Fibroblast of mammary gland (primary cell): Measurements from ENCODE around the gene COX10.

Source experiments
- DNase-seq: peaks from one replicate; pipeline ENCODE4 v3.0.0-alpha.2; 2010; ENCODE audit warnings: low read depth
- H3K4me3 ChIP-seq: 2 replicates; pipeline ENCODE4 v1.5.1; 2011; ENCODE audit warnings: low read depth, mild to moderate bottlenecking, low read length, moderate library complexity; ENCODE audit not compliant: control insufficient read depth
- TF ChIP-seq, protein P1 (sequence below): conservative IDR thresholded peaks from 2 replicates; pipeline ENCODE4 v1.5.1; 2011; ENCODE audit warnings: low read depth, low read length, inconsistent platforms; ENCODE audit not compliant: control insufficient read depth, insufficient read depth

Gene COX10

DNA sequence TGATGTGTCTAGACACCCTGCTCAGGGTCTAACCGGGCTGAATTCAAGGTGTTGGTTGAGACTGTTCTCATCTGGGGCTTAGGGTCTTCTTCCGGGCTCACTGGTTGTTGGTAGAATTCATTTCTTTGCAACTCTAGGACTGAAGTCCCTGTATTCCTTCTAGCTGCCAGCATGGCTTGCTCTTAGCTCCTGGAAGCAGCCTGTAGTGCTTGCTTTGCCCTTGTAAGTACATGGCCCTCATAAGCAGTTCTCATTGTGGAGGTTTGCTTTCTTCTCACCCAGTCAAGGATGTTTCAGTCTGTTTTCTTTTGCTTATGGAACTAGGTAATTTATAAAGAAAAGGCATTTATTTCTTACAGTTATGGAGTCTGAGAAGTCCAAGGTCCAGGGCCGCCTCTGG is 26.3 kb downstream of the COX10 start:
- TF ChIP-seq, protein P1, sequence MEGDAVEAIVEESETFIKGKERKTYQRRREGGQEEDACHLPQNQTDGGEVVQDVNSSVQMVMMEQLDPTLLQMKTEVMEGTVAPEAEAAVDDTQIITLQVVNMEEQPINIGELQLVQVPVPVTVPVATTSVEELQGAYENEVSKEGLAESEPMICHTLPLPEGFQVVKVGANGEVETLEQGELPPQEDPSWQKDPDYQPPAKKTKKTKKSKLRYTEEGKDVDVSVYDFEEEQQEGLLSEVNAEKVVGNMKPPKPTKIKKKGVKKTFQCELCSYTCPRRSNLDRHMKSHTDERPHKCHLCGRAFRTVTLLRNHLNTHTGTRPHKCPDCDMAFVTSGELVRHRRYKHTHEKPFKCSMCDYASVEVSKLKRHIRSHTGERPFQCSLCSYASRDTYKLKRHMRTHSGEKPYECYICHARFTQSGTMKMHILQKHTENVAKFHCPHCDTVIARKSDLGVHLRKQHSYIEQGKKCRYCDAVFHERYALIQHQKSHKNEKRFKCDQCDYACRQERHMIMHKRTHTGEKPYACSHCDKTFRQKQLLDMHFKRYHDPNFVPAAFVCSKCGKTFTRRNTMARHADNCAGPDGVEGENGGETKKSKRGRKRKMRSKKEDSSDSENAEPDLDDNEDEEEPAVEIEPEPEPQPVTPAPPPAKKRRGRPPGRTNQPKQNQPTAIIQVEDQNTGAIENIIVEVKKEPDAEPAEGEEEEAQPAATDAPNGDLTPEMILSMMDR, result no peak
- H3K4me3 ChIP-seq, result no peak overlapping the region
- no peak for DNase-seq

DNA sequence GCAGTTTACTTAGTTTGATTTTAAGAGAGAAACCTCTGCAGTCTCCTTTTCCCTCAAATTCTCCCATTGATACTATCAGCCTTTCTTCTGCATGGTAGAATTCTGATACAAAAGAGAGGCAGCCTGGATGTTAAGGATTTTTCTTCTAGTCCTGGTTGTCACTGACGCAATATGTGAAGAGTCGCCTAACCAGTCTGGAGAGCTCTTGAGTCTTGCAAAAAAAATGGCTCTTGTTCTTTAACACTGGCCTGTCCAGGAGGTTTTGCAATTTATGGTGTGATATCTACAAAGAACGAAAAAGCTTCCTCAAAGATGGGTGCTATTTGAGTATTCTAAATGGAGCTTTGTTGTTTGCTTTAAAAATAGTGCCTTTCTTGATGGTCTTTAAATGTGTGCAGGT is 28.9 kb downstream of the COX10 start:
- DNase-seq, result no peak
- TF ChIP-seq, protein P1, result no peak
- no peak overlapping the region for H3K4me3 ChIP-seq

DNA sequence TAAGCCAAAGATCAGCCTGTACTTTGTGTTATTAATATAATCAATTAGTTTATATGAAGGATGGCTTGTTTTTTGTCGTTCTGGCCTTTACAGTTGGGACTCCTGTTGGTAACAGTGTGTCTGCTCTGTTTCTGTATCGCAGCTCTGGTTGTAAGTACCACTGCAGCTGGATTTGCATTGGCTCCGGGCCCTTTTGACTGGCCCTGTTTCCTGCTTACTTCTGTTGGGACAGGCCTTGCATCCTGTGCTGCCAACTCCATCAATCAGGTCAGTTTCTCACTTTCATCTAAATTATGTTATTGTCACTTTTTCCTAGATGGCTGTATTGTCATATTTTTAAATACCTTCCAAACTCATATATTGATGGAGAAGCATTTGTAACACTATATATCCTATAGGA is 32.7 kb downstream of the COX10 start:
- DNase-seq, result no peak
- TF ChIP-seq, protein P1, result no peak
- no peak overlapping the region for H3K4me3 ChIP-seq

DNA sequence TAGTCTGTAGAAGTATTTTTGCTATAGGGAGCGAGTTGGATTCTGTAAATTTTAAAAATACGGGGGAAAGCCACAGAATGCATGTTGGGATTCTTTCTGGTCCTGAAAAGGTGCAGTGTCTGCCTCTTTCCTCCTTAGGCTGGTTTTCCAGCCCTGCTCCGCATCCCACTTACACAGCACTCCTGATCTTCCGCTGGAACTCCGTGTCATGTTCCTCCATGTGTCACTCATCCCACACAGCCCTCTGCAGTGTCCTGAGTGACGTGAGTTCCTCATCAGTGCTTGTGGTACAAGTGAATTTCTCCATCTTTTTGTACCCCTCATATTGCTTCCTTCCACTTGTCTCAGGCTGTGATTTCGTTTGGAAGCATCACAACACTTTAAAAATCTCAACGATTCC is 34.5 kb downstream of the COX10 start:
- no peak for DNase-seq
- TF ChIP-seq, protein P1, result no peak
- H3K4me3 ChIP-seq, result no peak overlapping the region

DNA sequence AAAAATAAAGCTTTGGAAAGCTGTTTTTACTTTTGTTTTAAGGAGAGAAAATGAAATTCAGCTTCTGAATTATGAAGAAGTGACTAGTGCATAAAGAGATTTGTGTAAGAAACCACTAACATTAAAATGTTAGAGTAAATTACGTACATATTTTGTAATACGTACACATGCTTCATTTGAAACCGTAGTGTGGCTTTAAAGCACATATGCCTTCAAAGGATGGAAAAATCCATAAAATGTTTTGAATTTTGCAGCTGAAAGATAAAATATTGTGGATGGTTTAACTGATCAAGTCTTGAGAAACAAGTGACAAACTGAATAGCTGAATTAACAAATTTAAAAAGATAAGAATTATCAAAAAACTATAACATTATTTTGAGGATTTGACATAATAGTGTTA is 35.4 kb downstream of the COX10 start:
- TF ChIP-seq, protein P1, result no peak
- H3K4me3 ChIP-seq, result no peak overlapping the region
- no peak for DNase-seq

DNA sequence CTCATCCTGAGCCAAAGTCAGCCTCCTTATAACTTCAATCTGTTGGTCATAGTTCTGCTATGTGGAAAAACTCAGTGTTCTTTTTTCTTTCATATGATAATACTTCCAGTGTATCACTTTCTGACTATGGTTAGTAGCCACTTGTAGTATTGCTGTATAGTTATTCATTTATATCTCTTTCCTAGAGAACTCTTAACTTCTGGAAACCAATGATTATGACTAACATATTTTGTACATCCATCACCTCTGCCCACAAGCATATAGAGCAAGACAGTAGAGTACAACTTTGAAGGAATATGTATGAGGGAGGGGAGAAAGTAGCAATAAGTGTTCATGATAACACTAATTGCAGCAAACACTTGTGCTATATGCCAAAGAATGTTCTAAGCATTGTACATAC is 38.6 kb downstream of the COX10 start:
- TF ChIP-seq, protein P1, result no peak
- H3K4me3 ChIP-seq, result no peak overlapping the region
- DNase-seq, result no peak

DNA sequence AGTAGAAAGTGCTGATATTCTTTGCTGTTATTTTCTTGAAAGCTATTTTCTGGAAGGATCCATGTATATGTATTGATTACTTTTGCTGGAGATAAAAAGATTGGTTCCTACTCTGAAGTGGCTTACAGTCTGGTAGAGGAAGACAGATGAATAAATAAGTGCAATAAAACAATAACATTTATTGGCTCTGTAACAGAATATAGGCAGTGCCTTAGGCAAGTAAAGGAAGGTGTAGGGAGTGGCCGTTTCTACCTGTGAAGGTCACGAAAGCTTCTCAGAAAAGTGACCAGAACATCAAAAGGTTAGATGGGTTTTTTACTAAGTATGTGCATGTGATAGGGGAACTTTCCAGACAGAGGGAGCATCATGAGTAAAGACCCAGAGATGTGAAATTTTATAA is 43.1 kb downstream of the COX10 start:
- DNase-seq, result no peak
- no peak overlapping the region for H3K4me3 ChIP-seq
- TF ChIP-seq, protein P1, result no peak
